Left lung (tissue), 10 donors: ENCODE data around the gene LSM14A. TPM values are rescaled to one million over a fixed set of nuclear protein-coding genes. Genes with fewer than 3 reads are reported as not detected.

Experiments
- ATAC-seq: fragments of 200-7000 bp; cut with Tn5 transposase; one replicate; pipeline ENCODE4 v1.9.1; 2020; ENCODE audit warnings: moderate library complexity
- DNase-seq, 4 donors: peaks; one replicate each; pipeline ENCODE4 v3.0.0-alpha.2; 2013 to 2020
- H3K27ac ChIP-seq, 2 donors: fragments of 200-600 bp; sonication (generic) in 1 of 2; one replicate each; pipeline versions ENCODE4 v1.5.0 to v1.8.0; 2020 to 2021
- H3K27me3 ChIP-seq, 2 donors: fragments of 200-600 bp; sonication (generic) in 1 of 2; one replicate each; pipeline versions ENCODE4 v1.5.0 to v1.8.0; 2020 to 2021
- H3K36me3 ChIP-seq, 2 donors: fragments of 200-600 bp; sonication (generic) in 1 of 2; one replicate each; pipeline versions ENCODE4 v1.5.0 to v1.8.0; 2020 to 2021
- H3K4me1 ChIP-seq, 2 donors: fragments of 200-600 bp; one replicate each; pipeline ENCODE4 v1.8.0; 2021
- H3K4me3 ChIP-seq, 2 donors: fragments of 200-600 bp; sonication (generic) in 1 of 2; one replicate each; pipeline versions ENCODE4 v1.5.0 to v1.8.0; 2020 to 2021; ENCODE audit warnings: mild to moderate bottlenecking in 1 of 2
- H3K9me3 ChIP-seq, 2 donors: fragments of 200-600 bp; sonication (generic) in 1 of 2; one replicate each; pipeline versions ENCODE4 v1.5.0 to v1.8.0; 2020 to 2021
- intact Hi-C, 2 donors: fragments of 100-400 bp; cut with DNase I; formaldehyde crosslinking; loops; one replicate each; pipeline versions ENCODE4 v1.11.2 to v1.14.2; 2022
- polyA plus RNA-seq, 6 donors: library from polyadenylated mRNA; unstranded; fragments of 120-200 nt; gene quantifications; one replicate each; pipeline ENCODE4 v1.2.1, GENCODE V29; 2013; ENCODE audit not compliant: insufficient read length in 6 of 6
- total RNA-seq, 2 donors: library from RNA; stranded (reverse); fragmentation: NEBNext Ultra II Directional; extraction: Animal tissue kit (Norgen Biotek cat#: 25700); gene quantifications; one replicate each; pipeline ENCODE4 v1.2.1, GENCODE V29; 2021
- TF ChIP-seq, protein P1 (sequence below), 2 donors: fragments of 200-600 bp; sonication (generic) in 1 of 2; IDR thresholded peaks; one replicate each; pipeline versions ENCODE4 v1.5.0 to v1.8.0; 2021; ENCODE audit warnings: antibody characterized with exemption in 2 of 2
- donor health status: DM: no; HTN: yes; CAD: no.
- donor health status: DM: no; HTN: no; CAD: no.

Gene LSM14A
- total and polyA plus RNA-seq, 8 donors: 88.0 to 176 (median 155) TPM

DNA sequence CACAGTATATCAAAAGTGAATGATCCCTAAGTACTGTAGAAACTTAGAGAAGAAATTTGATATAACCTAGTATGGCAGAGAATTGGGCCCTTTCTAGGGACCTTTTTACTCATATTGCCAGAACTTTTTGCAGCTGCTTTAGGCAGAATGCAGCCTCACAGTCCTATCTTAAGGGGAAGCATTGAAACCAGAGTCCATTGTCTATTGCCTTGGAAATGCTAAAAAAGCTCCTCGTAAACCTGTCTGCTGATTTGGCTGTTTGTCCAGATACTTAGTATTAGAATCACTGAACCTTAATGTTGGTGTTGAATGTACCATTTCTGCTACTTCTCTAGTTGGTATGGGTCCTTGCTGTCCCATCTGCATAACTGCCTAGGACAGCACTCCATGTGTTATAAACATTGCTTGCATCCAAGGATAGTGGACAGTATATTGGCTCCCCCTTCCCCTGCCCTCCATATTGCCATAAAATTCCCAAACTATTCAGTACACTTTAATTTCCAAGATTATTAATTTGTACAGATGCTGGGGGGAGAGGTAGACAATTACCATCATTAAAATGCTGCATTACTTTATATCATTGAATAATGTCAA lies 36.1 kb downstream of the LSM14A start:
- no peak for DNase-seq
- H3K27ac ChIP-seq: no peak overlapping the region
- H3K36me3 ChIP-seq: peaks cover 0 to 86% of the 10 kb centered on the region in 2 donors
- no peaks in the 10 kb centered on the region for H3K27me3 ChIP-seq
- intact Hi-C loops: no loop called here
- no peak overlapping the region for H3K4me3 ChIP-seq
- H3K9me3 ChIP-seq: no peaks in the 10 kb centered on the region
- no peak for ATAC-seq
- H3K4me1 ChIP-seq: no peaks in the 10 kb centered on the region
- TF ChIP-seq, protein P1, sequence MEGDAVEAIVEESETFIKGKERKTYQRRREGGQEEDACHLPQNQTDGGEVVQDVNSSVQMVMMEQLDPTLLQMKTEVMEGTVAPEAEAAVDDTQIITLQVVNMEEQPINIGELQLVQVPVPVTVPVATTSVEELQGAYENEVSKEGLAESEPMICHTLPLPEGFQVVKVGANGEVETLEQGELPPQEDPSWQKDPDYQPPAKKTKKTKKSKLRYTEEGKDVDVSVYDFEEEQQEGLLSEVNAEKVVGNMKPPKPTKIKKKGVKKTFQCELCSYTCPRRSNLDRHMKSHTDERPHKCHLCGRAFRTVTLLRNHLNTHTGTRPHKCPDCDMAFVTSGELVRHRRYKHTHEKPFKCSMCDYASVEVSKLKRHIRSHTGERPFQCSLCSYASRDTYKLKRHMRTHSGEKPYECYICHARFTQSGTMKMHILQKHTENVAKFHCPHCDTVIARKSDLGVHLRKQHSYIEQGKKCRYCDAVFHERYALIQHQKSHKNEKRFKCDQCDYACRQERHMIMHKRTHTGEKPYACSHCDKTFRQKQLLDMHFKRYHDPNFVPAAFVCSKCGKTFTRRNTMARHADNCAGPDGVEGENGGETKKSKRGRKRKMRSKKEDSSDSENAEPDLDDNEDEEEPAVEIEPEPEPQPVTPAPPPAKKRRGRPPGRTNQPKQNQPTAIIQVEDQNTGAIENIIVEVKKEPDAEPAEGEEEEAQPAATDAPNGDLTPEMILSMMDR (IDR thresholded peaks at IDR 0.05): no peak

DNA sequence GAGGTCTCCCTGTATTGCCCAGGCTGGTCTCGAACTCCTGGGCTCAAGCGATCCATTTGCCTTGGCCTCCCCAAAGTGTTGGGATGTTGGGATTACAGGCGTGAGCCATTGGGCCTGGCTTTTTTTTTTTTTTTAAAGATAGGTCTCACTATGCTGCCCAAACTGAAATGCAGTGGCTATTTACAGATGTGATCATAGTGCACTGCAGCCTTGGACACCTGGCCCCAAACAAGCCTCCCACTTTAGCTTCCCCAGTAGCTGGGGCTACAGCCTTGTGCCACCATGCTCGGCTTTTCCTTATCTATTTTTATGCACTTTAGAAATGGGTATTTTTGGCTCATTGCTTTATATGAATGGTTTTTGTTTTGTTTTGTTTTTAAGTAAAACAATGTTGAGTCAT lies 37.4 kb downstream of the LSM14A start:
- no peaks in the 10 kb centered on the region for H3K27me3 ChIP-seq
- intact Hi-C loops: no loop called here
- no peak overlapping the region for H3K27ac ChIP-seq
- DNase-seq: no peak
- no peak for ATAC-seq
- TF ChIP-seq, protein P1 (IDR thresholded peaks at IDR 0.05): no peak
- no peaks in the 10 kb centered on the region for H3K9me3 ChIP-seq
- no peak overlapping the region for H3K4me3 ChIP-seq
- no peaks in the 10 kb centered on the region for H3K4me1 ChIP-seq
- peaks cover 0 to 94% of the 10 kb centered on the region in 2 donors for H3K36me3 ChIP-seq

DNA sequence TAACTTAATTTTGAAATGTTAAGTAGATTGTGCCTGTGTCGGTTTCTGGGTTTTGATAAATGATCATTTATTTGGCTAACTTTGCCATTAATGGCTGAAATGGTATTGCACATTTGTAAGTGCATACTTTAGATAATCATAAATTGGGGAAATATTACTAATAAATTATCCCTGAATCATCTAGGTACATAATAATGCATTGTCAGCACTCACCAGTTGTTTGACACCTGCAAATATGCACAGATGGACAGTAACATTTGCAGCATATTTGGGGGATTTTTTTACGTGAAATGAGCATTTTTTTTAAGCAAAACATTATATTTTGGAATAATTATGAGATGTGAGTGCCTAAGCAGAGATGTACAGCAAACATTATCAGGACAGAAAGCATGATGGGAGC lies 41.0 kb downstream of the LSM14A start:
- DNase-seq: no peak
- no peaks in the 10 kb centered on the region for H3K27me3 ChIP-seq
- H3K4me1 ChIP-seq: peaks cover 0 to 7% of the 10 kb centered on the region in 2 donors
- TF ChIP-seq, protein P1 (IDR thresholded peaks at IDR 0.05): no peak
- H3K9me3 ChIP-seq: no peaks in the 10 kb centered on the region
- H3K4me3 ChIP-seq: no peak overlapping the region
- peaks cover 0 to 86% of the 10 kb centered on the region in 2 donors for H3K36me3 ChIP-seq
- no peak overlapping the region for H3K27ac ChIP-seq
- no peak for ATAC-seq
- intact Hi-C loops: no loop called here

DNA sequence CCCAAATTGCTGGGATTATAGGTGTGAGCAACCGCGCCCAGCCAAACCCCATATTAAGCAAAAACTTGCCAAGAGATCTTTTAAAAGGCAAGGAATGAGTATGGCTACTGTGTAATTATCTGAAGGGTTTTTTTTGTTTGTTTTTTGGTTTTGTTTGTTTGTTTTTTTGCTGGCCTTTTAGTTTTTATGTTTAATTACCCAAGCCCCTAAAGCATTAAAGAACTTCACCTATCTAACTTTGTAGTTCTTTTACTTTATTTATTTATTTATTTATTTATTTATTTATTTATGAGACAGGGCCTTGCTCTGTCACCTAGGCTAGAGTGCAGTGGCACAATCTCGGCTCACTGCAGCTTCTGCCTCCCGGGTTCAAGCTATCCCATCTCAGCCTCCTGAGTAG lies 41.7 kb downstream of the LSM14A start:
- intact Hi-C loops: no loop called here

DNA sequence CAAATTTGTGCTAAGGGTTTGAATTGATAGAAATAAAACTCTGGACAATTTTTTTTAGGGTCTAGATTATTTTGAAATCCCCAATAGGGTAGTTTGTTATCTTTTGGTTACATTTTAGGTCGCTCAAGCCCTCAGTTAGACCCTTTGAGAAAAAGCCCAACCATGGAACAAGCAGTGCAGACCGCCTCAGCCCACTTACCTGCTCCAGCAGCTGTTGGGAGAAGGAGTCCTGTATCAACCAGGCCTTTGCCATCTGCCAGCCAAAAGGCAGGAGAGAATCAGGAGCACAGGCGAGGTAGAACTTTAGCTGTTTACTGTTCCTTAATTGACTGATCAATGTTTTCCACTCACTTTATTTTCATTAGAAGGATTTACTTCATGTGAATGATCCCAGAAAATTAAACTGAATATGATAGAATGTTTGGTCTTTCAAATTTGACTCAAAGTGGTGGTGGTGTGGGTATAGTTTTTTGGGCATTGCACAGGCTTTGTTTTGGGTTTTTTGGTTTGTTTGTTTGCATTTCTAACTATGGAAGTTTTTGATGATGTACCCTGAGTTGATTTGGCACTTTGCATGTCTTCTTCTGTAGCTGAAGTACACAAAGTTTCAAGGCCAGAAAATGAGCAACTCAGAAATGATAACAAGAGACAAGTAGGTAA lies 42.8 kb downstream of the LSM14A start:
- no peak for ATAC-seq
- DNase-seq: no peak
- no peak overlapping the region for H3K27ac ChIP-seq
- H3K9me3 ChIP-seq: no peaks in the 10 kb centered on the region
- no peaks in the 10 kb centered on the region for H3K27me3 ChIP-seq
- peaks cover 0 to 83% of the 10 kb centered on the region in 2 donors for H3K36me3 ChIP-seq
- no peak overlapping the region for H3K4me3 ChIP-seq
- intact Hi-C loops: no loop called here
- peaks cover 0 to 12% of the 10 kb centered on the region in 2 donors for H3K4me1 ChIP-seq
- TF ChIP-seq, protein P1 (IDR thresholded peaks at IDR 0.05): no peak

More for the DNA sequence above, 41.7 kb downstream of the LSM14A start:
- no peak overlapping the region for H3K27ac ChIP-seq
- no peak overlapping the region for H3K4me3 ChIP-seq
- DNase-seq (no peak), ATAC-seq (no peak)
- H3K27me3 ChIP-seq: no peaks in the 10 kb centered on the region
- TF ChIP-seq, protein P1 (IDR thresholded peaks at IDR 0.05): no peak
- peaks cover 0 to 12% of the 10 kb centered on the region in 2 donors for H3K4me1 ChIP-seq
- peaks cover 0 to 84% of the 10 kb centered on the region in 2 donors for H3K36me3 ChIP-seq
- no peaks in the 10 kb centered on the region for H3K9me3 ChIP-seq
